ENCODE data around the gene TRIM24. TPM values are rescaled to one million over a fixed set of nuclear protein-coding genes. Genes with fewer than 3 reads are reported as not detected.

TRIM24 gene
- total RNA-seq, 2 donors from 2014 or later, result 14.3 to 15.4 TPM

DNA sequence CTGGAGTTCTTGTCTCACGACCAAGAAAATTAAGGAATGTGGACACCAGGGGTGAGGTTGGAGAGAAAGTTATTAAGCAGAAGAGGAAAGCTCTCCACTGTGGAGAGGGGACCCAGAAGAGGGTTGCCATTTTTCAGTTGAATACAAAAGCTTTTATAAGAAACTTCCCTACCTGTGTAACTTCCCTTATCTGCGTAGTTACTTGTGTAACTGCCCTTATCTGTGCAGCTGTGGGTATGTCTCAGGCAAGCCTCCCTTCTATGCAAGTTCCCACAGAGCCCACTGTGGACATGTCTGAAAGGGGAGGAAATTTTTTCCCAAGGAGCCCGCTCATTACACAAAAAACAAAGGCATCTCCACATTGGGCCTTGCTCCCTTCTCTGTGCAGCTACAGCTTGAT, 146.2 kb downstream of the TRIM24 start:
- DNase-seq (ENCODE audit: low spot score in 2 of 2) (no peak), ATAC-seq (no peak)
- no peaks in the 10 kb centered on the region for H3K9me3 Mint-ChIP-seq
- H3K36me3 Mint-ChIP-seq, result no peaks in the 10 kb centered on the region
- no peak overlapping the region for H3K27ac Mint-ChIP-seq

DNA sequence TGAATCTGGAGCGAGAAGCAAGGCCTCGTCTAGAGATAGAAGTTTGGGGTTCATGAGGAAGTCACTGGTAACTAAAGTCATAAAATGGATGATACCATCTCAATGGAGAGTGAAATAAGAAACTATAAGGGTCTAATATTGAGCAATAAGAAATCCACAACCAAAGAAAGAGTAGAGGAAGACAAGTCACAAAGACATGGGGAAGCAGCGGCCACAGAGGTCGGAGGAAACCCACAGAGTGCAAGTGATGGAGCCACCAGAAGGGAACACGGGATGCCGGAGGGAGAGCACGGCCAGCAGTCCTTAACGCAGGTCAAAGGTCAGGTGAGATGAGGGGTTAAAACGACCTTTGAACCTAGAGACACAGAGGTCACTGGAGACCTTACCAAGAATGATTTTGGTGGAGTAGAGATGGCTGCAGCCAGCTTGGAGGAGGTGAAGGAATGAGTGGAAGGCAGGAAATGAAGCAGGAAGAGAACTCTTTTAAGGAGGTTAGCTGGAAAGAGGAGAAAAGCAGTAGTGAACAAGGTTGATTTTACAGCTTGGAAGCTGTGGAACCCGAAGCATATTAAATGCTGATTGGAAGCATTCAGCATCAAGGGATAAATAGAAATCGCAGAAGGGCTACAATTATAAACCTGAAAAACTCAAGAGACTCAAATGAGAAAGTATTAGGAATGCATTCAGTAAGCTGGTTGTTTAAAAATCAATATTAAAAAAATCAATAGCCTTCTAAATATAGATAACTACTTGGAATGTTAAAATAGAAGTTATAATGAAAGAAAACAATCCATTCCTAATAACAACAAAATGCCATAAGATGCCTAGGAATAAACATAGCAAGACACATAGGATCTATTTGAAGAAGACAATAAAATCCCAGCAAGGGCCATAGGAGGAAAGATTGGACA, 147.4 kb downstream of the TRIM24 start:
- Mint-ChIP-seq H3K36me3 (no peaks in the 10 kb centered on the region), H3K9me3 (no peaks in the 10 kb centered on the region), H3K27ac (peak overlapping the region; percentile 6 to 63)
- DNase-seq (ENCODE audit: low spot score in 2 of 2), result no peak
- no peak for ATAC-seq

DNA sequence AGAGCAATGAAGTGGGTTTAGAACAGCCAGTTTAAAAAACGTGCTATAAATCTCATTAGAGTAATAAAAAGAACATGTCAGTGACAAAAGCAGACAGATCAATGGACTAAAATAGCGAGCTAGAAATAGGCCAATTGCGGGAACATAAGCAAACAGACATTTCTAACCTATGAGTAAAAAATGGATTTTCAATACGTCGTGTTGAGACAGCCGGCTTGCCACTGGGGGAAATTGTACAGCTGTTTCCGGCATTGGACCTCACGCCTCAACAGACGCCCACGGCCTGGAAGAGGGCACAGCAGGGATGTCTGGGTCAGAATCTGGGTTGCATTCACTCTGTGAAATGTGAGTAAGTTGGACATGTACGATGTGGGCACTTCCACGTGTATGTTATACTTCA, 148.2 kb downstream of the TRIM24 start:
- peak; percentile 64 to 86 for ATAC-seq

DNA sequence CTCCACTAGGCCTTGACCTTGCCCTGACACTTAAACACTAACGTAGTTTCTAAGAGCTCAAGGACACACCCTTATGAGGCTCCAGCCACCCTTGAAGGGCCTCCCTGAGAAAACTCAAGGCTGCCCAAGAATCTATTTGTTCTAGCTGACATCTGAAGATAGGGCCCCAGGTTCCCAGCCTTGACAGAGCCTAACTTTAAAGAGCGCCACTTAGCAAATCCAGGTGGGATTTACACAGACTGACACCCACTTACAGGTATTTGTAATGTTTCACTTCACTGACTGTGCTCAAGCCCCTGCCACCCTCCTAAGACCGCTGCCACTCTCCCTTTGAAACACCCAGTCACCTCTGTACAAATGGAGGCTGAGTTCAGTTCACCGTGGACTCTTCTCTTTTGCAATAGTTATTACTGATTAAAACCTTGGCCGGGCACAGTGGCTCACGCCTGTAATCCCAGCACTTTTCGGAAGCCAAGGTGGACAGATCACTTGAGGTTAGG, 150.7 kb downstream of the TRIM24 start:
- H3K27ac Mint-ChIP-seq, result no peak overlapping the region
- H3K36me3 Mint-ChIP-seq, result peaks cover 0 to 5% of the 10 kb centered on the region in 2 donors
- peaks cover 0 to 4% of the 10 kb centered on the region in 2 donors for H3K9me3 Mint-ChIP-seq
- ATAC-seq (no peak), DNase-seq (ENCODE audit: low spot score in 2 of 2) (no peak)

More for the DNA sequence above, 148.2 kb downstream of the TRIM24 start:
- peaks cover 0 to 2% of the 10 kb centered on the region in 2 donors for H3K36me3 Mint-ChIP-seq
- H3K9me3 Mint-ChIP-seq, result peaks cover 0 to 2% of the 10 kb centered on the region in 2 donors
- H3K27ac Mint-ChIP-seq, result no peak overlapping the region
- no peak for DNase-seq (ENCODE audit: low spot score in 2 of 2)

DNA sequence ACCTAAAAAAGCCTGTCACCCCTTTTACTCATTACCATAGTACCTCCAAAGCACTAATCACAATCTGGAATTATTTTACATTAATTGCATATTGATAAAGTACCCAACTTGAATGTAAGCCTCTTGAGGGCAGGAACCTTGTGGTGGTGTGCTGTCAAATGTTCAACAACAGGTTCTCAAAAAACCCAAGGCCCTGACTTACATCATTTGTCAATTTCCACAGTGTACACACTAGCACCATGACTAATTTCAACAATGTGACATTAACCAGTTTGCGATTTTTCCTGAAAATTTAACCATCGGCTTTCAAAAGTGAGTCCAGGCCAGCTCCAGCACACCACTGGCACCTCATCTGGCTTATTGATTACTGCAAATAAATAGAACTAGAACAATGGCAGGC, 153.6 kb downstream of the TRIM24 start:
- DNase-seq (ENCODE audit: low spot score in 2 of 2), result no peak
- no peak for ATAC-seq
- peaks cover 0 to 4% of the 10 kb centered on the region in 2 donors for H3K9me3 Mint-ChIP-seq
- no peak overlapping the region for H3K27ac Mint-ChIP-seq
- H3K36me3 Mint-ChIP-seq, result peaks cover 0 to 5% of the 10 kb centered on the region in 2 donors

- H3K9me3 Mint-ChIP-seq, result peaks cover 0 to 4% of the 10 kb centered on the region in 2 donors
- no peak overlapping the region for H3K27ac Mint-ChIP-seq
- ATAC-seq (no peak), DNase-seq (ENCODE audit: low spot score in 2 of 2) (no peak)
- H3K36me3 Mint-ChIP-seq, result peaks cover 0 to 5% of the 10 kb centered on the region in 2 donors
Measured at GRCh38 chr7:138616085-138616484, 156.0 kb downstream of the TRIM24 start.

DNA sequence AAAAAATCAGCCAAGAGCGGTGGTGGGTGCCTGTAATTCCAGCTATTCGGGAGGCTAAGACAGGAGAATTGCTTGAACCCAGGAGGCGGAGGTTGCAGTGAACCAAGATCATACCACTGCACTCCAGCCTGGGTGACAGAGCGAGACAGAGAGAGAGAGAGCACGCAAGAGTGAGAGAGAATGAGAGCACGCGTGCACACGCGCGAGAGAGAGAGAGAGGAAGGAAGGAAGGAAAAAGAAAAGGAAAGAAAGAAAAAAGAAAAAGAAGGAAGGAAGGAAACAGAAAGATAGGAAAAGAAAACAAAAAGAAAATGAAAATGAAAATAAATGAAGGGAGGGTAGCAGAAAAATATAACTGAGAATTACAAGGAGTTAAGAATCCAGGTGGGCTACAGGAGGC, 158.4 kb downstream of the TRIM24 start:
- DNase-seq (ENCODE audit: low spot score in 2 of 2) (no peak), ATAC-seq (no peak)
- H3K36me3 Mint-ChIP-seq, result peaks cover 0 to 1% of the 10 kb centered on the region in 2 donors
- peaks cover 0 to under 1% of the 10 kb centered on the region in 2 donors for H3K9me3 Mint-ChIP-seq
- peak overlapping the region in 1 of 2 donors; percentile 56 for H3K27ac Mint-ChIP-seq

- no peak for DNase-seq (ENCODE audit: low spot score in 2 of 2)
- no peak for ATAC-seq
- Mint-ChIP-seq H3K9me3 (no peaks in the 10 kb centered on the region), H3K27ac (no peak overlapping the region), H3K36me3 (no peaks in the 10 kb centered on the region)
Measured at GRCh38 chr7:138618933-138619332, 158.9 kb downstream of the TRIM24 start.

GRCh38 chr7:138622841-138623240, 162.8 kb downstream of the TRIM24 start:
- ATAC-seq, result no peak
- H3K27ac Mint-ChIP-seq, result no peak overlapping the region
- DNase-seq (ENCODE audit: low spot score in 2 of 2), result no peak

DNA sequence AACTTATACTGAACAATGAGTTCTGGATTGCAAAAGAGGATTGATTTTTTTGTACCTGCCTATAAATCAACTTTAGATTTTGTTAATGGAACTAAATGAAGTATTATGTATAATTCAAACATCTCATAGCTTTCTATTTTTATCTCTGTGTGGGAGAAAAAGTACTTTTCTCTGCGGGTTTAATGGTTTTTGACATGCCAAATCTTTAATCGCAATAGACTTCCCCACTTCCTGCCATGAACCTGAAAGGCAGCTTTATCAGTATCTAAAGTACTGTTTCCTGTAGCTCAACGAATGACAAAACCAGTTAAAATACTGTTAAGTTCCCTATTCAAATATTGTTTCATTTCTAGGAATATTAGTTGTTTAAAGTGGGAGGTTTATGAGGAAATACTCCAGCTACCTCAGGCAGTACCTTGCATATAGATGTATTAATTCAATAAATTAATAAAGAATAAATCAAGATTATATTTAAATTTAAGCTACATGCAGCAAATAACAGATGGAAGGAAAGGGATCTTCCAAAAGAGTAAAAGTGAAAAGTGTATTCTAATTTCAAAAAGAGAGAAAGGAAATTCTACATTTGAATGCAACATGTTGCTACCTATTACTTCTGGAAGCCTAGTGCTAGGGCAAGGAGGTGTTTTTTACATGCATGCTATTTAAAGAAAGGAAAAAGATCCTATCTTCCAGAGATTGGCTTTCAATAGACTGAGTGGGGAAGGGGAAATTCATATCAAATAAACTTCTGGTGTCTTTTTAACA, 165.2 kb downstream of the TRIM24 start:
- peak overlapping the region in 1 of 2 donors; percentile 75 for H3K27ac Mint-ChIP-seq
- no peak for DNase-seq (ENCODE audit: low spot score in 2 of 2)
- peak; percentile 55 to 68 for ATAC-seq
- H3K36me3 Mint-ChIP-seq, result peaks cover 0 to 5% of the 10 kb centered on the region in 2 donors
- H3K9me3 Mint-ChIP-seq, result no peaks in the 10 kb centered on the region

More at GRCh38 chr7:138622841-138623240, 162.8 kb downstream of the TRIM24 start:
- Mint-ChIP-seq H3K36me3 (peaks cover 0 to 5% of the 10 kb centered on the region in 2 donors), H3K9me3 (no peaks in the 10 kb centered on the region)

- H3K36me3 Mint-ChIP-seq, result peaks cover 0 to 5% of the 10 kb centered on the region in 2 donors
- H3K27ac Mint-ChIP-seq, result peak overlapping the region in 1 of 2 donors; percentile 75
- H3K9me3 Mint-ChIP-seq, result no peaks in the 10 kb centered on the region
- ATAC-seq (peak; percentile 23 to 59), DNase-seq (ENCODE audit: low spot score in 2 of 2) (no peak)
Measured at GRCh38 chr7:138625849-138626230, 165.8 kb downstream of the TRIM24 start.

DNA sequence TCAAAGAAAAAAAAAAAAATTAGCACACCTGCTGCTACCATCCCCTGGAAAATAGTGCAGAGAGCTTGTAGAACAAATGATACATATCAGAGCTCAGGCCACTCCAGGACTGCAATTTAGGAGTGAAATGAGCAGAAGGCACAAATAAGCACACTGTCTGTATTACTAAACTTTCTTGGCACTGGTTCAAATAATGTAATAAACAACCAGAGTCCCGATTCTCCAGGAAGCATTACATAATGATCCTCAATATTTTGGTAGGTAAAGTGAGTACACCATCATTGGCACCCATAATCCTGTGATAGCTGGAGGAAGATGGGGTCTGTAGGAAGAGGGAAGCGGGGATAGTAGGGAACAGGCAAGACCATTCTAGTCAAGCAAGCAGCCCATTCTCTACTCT, 166.8 kb downstream of the TRIM24 start:
- H3K27ac Mint-ChIP-seq, result peak overlapping the region in 1 of 2 donors; percentile 60

DNA sequence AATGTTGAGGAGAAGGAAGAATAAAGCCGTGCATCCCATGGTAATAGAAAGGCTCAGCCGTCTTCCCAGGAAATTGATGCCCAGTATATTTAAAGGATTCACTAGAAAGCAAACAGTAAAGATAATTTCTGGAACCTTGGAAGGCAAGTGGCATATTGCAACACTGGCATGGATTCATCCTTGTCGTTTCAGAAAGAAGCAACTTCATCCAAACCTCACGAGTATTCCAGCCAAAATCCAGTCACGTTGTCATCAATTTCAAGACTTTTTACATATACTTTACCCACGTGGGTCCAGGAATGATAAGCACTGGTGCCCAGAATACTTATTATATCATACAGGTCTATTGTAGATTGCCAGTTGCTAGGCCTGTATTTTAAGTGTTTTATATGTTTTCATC, 167.3 kb downstream of the TRIM24 start:
- Mint-ChIP-seq H3K36me3 (peaks cover 0 to 5% of the 10 kb centered on the region in 2 donors), H3K9me3 (no peaks in the 10 kb centered on the region), H3K27ac (no peak overlapping the region)
- DNase-seq (ENCODE audit: low spot score in 2 of 2) (no peak), ATAC-seq (no peak)

More for the DNA sequence above, 166.8 kb downstream of the TRIM24 start:
- DNase-seq (ENCODE audit: low spot score in 2 of 2) (no peak), ATAC-seq (no peak)
- Mint-ChIP-seq H3K9me3 (no peaks in the 10 kb centered on the region), H3K36me3 (peaks cover 0 to 5% of the 10 kb centered on the region in 2 donors)

DNA sequence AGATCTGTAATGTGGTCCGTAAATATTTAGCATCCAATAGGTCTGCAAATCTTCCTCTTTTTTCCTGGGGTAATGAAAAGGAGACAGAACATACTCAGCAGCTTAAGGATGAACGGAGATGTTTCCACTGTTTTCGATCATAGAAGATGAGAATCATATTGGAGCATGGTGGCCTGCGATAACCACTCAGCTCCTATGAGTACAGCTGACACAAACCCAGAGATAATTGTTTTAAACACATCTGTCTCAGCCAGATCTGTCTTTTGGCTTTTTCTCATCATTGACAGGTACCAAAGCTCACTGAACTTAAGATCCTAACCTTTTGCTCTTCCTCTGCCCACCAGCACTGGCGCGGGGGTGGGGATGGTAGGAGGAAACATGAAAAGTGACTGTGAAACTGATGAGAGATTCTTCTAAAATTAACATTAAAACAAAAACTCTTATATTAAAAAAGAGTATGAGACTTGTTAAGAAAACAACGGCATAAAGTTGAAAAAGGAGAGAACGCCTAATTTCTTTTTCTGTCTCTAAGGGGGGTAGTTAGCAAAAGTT, 170.1 kb downstream of the TRIM24 start:
- peaks cover 0 to 5% of the 10 kb centered on the region in 2 donors for H3K36me3 Mint-ChIP-seq
- DNase-seq (ENCODE audit: low spot score in 2 of 2) (no peak), ATAC-seq (no peak)
- H3K9me3 Mint-ChIP-seq, result no peaks in the 10 kb centered on the region
- no peak overlapping the region for H3K27ac Mint-ChIP-seq

DNA sequence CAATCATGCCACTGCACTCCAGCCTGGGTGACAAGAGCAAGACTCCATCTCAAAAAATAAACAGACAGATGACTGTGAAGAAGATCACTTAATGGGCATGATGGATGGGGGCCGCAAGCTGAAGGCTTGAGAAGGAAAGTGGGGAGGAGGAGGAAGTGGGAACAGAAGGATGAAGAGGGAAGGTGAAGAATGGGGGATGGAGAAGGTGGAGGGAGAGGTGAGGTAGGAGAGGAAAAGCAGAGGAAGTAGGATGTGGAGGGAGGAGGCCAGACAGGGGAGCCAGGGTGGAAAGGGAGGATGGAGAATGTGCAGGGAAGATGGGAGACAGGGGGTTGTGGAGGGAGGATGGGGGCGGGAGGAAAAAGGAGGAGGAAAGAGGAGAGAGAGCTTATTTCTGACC, 172.3 kb downstream of the TRIM24 start:
- Mint-ChIP-seq H3K27ac (no peak overlapping the region), H3K36me3 (no peaks in the 10 kb centered on the region), H3K9me3 (no peaks in the 10 kb centered on the region)
- ATAC-seq, result no peak
- no peak for DNase-seq (ENCODE audit: low spot score in 2 of 2)

- no peak overlapping the region for H3K27ac Mint-ChIP-seq
- no peak for ATAC-seq
- H3K9me3 Mint-ChIP-seq, result no peaks in the 10 kb centered on the region
- H3K36me3 Mint-ChIP-seq, result no peaks in the 10 kb centered on the region
- DNase-seq (ENCODE audit: low spot score in 2 of 2), result no peak
Measured at GRCh38 chr7:138632826-138633602, 173.0 kb downstream of the TRIM24 start.

Data from activated naive CD4-positive, alpha-beta T cell treated with anti-CD3 and anti-CD28 coated beads, Interleukin-2, amount 50 U/mL, for 72 hours (primary cell).